GM10266 (cell line): ENCODE measurements around the gene KNDC1.
"Not testable (repeated sequence)": the region's sequence is repeated elsewhere in the genome, so short reads cannot be mapped to it uniquely, and the experiment has no call there.

Experiments
- DNase-seq: peaks from one replicate; pipeline ENCODE4 v3.0.0; 2012; ENCODE audit errors: extremely low spot score
- TF ChIP-seq, protein P1 (sequence below): IDR thresholded peaks from 2 replicates; pipeline ENCODE4 v1.5.1; 2012; ENCODE audit warnings: mild to moderate bottlenecking, low read depth; ENCODE audit not compliant: control insufficient read depth, insufficient read depth; ENCODE audit errors: missing control alignments

KNDC1 gene

DNA sequence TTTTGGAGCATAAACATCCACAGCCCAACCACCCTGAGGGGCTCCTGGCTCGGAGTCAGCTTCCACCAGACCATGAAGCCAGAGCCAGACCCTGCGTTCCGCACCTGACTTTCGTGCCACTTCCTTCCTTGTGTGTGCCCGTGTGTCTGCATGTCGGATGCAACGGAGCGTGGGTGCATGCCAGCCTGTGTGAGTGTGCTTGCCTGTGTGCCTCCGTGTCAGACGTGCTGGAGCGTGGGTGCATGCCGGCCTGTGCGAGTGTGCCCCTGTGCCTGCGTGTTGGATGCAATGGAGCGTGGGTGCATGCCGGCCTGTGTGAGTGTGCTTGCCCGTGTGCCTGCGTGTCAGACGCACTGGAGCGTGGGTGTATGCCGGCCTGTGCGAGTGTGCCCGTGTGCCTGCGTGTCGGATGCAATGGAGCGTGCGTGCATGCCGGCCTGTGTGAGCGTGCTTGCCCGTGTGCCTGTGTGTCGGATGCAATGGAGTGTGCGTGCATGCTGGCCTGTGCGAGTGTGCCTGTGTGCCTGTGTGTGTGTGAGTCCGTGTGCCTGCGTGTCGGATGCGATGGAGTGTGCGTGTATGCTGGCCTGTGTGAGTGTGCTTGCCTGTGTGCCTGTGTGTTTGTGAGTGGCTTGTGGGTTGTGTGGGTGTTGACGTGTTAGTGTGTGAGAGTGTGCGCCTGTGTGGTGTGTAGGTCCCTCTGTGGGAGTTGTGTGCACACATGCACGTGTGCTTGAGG, 28.1 kb upstream of the KNDC1 start:
- TF ChIP-seq, protein P1, sequence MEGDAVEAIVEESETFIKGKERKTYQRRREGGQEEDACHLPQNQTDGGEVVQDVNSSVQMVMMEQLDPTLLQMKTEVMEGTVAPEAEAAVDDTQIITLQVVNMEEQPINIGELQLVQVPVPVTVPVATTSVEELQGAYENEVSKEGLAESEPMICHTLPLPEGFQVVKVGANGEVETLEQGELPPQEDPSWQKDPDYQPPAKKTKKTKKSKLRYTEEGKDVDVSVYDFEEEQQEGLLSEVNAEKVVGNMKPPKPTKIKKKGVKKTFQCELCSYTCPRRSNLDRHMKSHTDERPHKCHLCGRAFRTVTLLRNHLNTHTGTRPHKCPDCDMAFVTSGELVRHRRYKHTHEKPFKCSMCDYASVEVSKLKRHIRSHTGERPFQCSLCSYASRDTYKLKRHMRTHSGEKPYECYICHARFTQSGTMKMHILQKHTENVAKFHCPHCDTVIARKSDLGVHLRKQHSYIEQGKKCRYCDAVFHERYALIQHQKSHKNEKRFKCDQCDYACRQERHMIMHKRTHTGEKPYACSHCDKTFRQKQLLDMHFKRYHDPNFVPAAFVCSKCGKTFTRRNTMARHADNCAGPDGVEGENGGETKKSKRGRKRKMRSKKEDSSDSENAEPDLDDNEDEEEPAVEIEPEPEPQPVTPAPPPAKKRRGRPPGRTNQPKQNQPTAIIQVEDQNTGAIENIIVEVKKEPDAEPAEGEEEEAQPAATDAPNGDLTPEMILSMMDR, result no peak
- DNase-seq, result no peak

DNA sequence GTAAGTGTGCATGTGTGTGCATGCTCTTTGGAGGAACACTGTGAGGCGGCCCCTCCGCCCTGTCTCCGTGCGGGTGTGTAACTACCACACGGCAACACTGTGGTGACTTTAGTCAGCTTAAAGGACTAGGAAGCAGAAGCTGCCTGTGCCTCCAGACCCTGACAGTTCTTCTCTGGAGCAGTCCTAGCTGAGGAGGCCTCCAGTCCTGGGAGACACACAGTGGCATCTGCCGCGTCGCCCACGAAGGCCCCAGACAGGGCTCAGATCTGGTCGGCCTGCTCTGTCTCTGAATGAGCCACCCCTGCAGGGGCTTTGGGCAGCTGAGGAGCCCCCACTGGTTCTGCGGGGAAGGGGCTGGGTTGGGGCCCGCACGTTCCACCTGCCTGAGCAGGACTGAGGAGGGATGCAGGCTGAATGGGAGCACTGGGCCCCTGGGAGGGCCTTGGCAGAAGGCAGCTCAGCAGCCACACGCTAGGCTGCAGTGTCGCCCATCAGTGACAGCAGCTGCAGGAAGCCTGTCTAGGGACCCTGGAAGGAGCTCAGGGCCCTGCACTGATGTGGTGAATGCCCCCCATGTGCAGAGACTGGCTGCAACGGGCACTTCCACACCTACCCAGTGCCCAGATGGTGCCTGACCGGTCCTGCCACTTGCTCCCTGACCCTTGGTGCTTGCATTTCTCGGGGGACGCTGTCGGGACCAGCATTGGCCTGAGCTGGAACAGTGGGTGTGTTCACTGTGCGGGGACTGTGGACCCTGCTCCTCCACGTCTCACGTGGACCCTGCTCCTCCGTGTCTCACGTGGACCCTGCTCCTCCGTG, 27.3 kb upstream of the KNDC1 start:
- TF ChIP-seq, protein P1, result no peak

DNA sequence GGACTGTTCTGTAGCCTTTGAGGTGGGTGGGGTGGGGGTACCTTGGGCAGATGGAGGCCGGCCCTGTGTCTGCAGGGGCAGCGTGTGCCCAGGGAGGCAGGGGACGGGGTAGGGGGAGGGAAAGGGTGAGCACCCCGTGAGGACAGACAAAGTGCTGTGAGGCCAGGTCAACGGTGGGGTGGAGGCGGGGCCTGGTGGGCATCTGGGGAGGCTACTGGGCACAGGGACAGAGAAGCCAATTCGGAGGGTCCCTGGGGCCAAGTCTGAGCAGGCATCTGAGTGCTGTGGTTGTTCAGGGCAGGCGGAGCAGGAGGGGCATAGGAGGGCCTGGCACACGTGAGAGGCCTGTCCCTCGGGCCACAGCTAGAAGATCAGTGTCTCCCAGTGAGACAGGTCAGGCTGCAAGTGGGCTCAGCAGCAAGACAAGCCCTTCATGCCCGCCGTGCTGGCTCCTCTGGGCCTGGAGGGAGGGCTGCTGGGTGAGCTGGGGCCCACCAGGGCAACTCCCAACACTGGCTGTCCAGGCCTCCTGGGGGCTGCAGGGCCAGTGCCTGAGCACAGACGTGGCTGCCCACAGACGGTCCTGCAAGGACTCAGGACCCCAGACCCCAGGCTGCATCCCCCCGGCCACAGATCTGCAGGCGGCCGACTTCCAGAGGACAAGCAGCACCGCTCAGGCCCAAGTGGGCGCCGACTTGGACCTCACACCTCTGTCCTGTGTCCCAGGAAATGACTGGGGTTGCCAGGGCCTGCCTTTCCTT, 26.4 kb upstream of the KNDC1 start:
- TF ChIP-seq, protein P1, result no peak
- DNase-seq, result no peak

More for the DNA sequence above, 27.3 kb upstream of the KNDC1 start:
- no peak for DNase-seq

DNA sequence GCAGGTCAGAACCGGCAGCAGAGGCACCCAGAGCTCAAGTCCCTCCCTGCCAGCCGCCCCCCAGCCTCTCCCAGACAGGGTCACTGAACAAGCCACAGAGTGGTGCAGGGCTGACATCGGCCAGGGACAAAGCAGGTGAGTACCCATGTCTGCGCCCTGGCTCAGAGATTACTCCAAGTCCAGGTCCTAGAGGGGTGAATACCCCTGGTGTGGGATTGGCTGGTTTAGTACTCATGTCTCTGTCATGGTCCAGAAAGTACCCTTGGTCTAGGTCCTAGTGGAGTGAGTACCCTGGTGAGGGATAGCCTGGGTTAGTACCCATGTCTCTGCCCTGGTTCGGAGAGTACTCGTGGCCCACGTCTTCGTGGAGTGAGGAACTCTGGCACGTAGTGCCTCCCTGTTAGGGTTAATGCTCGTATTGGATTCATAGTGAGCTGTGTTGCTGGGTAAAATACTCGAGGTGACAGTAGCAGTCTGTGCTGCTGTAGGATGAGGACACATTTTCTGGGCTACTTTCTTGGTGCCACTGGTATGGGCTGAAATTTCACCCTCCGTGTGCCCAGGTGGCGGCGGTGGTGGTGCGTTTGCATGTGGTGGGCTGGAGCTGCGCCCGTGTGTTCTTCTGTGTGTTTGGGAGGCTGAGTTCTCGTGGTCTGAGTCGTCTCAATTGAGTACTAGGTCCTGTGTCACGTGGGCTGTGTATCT, 25.5 kb upstream of the KNDC1 start:
- DNase-seq, result no peak
- TF ChIP-seq, protein P1, result no peak

DNA sequence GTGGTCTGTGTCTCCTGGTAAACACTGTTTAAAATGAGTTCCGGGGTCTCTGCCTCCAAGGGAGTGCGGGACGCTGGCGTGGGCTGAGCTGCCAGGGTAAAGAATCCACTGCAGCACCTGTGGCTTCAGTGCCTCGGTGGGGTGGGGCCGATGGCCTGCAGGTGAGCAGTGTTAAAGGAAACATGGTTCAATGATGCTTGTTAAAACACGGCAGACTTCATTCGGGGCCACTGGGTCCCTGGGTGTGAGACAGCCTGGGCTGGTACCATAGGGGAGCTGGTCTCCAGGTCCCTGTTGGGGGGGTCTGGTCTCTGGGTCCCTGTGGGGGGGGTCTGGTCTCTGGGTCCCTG, 24.9 kb upstream of the KNDC1 start:
- TF ChIP-seq, protein P1, result no peak
- no peak for DNase-seq

DNA sequence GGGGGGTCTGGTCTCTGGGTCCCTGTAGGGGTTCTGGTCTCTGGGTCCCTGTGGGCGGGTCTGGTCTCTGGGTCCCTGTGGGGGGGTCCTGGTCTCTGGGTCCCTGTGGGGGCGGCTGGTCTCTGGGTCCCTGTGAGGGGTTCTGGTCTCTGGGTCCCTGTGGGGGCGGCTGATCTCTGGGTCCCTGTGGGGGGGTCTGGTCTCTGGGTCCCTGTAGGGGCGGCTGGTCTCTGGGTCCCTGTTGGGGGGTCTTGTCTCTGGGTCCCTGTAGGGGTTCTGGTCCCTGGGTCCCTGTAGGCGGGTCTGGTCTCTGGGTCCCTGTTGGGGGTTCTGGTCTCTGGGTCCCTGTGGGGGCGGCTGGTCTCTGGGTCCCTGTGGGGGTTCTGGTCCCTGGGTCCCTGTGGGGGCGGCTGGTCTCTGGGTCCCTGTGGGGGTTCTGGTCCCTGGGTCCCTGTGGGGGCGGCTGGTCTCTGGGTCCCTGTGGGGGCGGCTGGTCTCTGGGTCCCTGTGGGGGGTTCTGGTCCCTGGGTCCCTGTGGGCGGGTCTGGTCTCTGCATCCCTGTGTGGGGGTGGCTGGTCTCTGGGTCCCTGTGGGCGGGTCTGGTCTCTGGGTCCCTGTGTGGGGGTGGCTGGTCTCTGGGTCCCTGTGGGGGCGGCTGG, 22.4 kb upstream of the KNDC1 start:
- not testable (repeated sequence) for DNase-seq
